HepG2 (cell line): ENCODE data around the gene PDK2. TPM values are rescaled to one million over a fixed set of nuclear protein-coding genes. Genes with fewer than 3 reads are reported as not detected.

ENCODE experiments used
- ADNP ChIP-seq: sonication (generic); formaldehyde crosslinking; IDR thresholded peaks from 2 replicates; pipeline ENCODE4 v1.4.0; 2020; ENCODE audit warnings: missing genetic modification reagents
- ARNT2 ChIP-seq: sonication (generic); formaldehyde crosslinking; IDR thresholded peaks from 2 replicates; pipeline ENCODE4 v1.8.0; 2022; ENCODE audit warnings: mild to moderate bottlenecking, low read depth, missing genetic modification reagents, moderate library complexity
- HMGA1 ChIP-seq: sonication (generic); formaldehyde crosslinking; conservative IDR thresholded peaks from 2 replicates; pipeline ENCODE4 v1.4.0; 2020; ENCODE audit warnings: missing genetic modification reagents
- HNF4G ChIP-seq, 2 experiments: sonication (generic) in 1 of 2; formaldehyde crosslinking in 1 of 2; IDR thresholded peaks; 2 replicates each; pipeline versions ENCODE4 v1.4.0 to v1.6.1; 2011 to 2020; ENCODE audit warnings: borderline replicate concordance in 2 of 2, low read depth in 2 of 2, mild to moderate bottlenecking in 2 of 2, low read length in 1 of 2, missing genetic modification reagents in 1 of 2, moderate library complexity in 1 of 2
- KLF6 ChIP-seq: IDR thresholded peaks from 2 replicates; pipeline ENCODE4 v1.8.0; 2016; ENCODE audit warnings: missing biosample characterization, missing genetic modification reagents
- LCORL ChIP-seq, 2 experiments: fragments of 450-650 bp in 1 of 2; sonication (generic) in 1 of 2; formaldehyde crosslinking in 1 of 2; IDR thresholded peaks; 2 replicates each; pipeline versions ENCODE4 v1.5.0 to v1.6.1; 2017 to 2020; ENCODE audit warnings: antibody characterized with exemption in 1 of 2, missing genetic modification reagents in 1 of 2
- MAFG ChIP-seq: sonication (generic); formaldehyde crosslinking; IDR thresholded peaks from 2 replicates; pipeline ENCODE4 v1.5.1; 2020; ENCODE audit warnings: mild to moderate bottlenecking, missing genetic modification reagents
- MIER3 ChIP-seq: IDR thresholded peaks from 2 replicates; pipeline ENCODE4 v1.6.1; 2016; ENCODE audit warnings: missing compliant biosample characterization, borderline replicate concordance
- NFKB2 ChIP-seq: sonication (generic); formaldehyde crosslinking; IDR thresholded peaks from 2 replicates; pipeline ENCODE4 v1.4.0; 2020; ENCODE audit warnings: missing genetic modification reagents, borderline replicate concordance
- NR2C2 ChIP-seq: sonication (generic); formaldehyde crosslinking; IDR thresholded peaks from 2 replicates; pipeline ENCODE4 v1.4.0; 2020; ENCODE audit warnings: missing genetic modification reagents, mild to moderate bottlenecking, moderate library complexity, borderline replicate concordance
- PHF5A ChIP-seq: IDR thresholded peaks from one replicate; pipeline ENCODE4 v1.6.1; 2018; ENCODE audit warnings: low read depth, missing genetic modification reagents; ENCODE audit not compliant: unreplicated experiment
- PTBP1 ChIP-seq: fragments of 200-400 bp; formaldehyde crosslinking; IDR thresholded peaks from 2 replicates; pipeline ENCODE4 v1.6.1; 2018; ENCODE audit warnings: low read length, low read depth; ENCODE audit not compliant: poor library complexity, severe bottlenecking
- TBL1XR1 ChIP-seq: fragments of 150-350 bp; IDR thresholded peaks from 2 replicates; pipeline ENCODE4 v1.6.1; 2014; ENCODE audit warnings: borderline replicate concordance, low read length; ENCODE audit not compliant: partially characterized antibody
- TRIM24 ChIP-seq: sonication (generic); formaldehyde crosslinking; IDR thresholded peaks from 2 replicates; pipeline ENCODE4 v1.8.0; 2022; ENCODE audit warnings: mild to moderate bottlenecking, missing genetic modification reagents
- U2AF2 ChIP-seq: fragments of 200-400 bp; formaldehyde crosslinking; IDR thresholded peaks from 2 replicates; pipeline ENCODE4 v1.6.1; 2017; ENCODE audit warnings: low read depth, mild to moderate bottlenecking, low read length
- ZNF549 ChIP-seq: sonication (generic); formaldehyde crosslinking; IDR thresholded peaks from 2 replicates; pipeline ENCODE4 v1.5.0; 2020; ENCODE audit warnings: missing genetic modification reagents
- ZNF749 ChIP-seq: sonication (generic); formaldehyde crosslinking; IDR thresholded peaks from 2 replicates; pipeline ENCODE4 v1.8.0; 2022; ENCODE audit warnings: mild to moderate bottlenecking, missing genetic modification reagents, moderate library complexity, borderline replicate concordance
- ZSCAN20 ChIP-seq: sonication (generic); formaldehyde crosslinking; IDR thresholded peaks from 2 replicates; pipeline ENCODE4 v1.4.0; 2020; ENCODE audit warnings: missing genetic modification reagents, mild to moderate bottlenecking, borderline replicate concordance
- polyA plus RNA-seq, 8 experiments: library from polyadenylated mRNA; depleted of rRNA in 3 of 8; stranded (reverse) in 7 of 8; unstranded in 1 of 8; fragments of >200 nt; fragmentation: Illumina TruSeq in 4 of 8; extraction: Trizol in 4 of 8; gene quantifications; 2 replicates each; pipeline versions ENCODE4 v1.2.1 to v1.2.3, GENCODE V29; 2011 to 2016; ENCODE audit warnings: low read depth in 4 of 8, missing spikeins in 1 of 8, mixed read lengths in 1 of 8; ENCODE audit not compliant: insufficient read depth in 1 of 8
- total RNA-seq, 5 experiments: library from RNA; depleted of rRNA; stranded (reverse); fragments of >200 nt; fragmentation: Illumina TruSeq; extraction: Trizol; gene quantifications; 2 replicates each; pipeline ENCODE4 v1.2.3, GENCODE V29; 2016; ENCODE audit warnings: low read depth in 1 of 5
- TF ChIP-seq, protein P1 (sequence below): IDR thresholded peaks from 2 replicates; pipeline ENCODE4 v1.6.1; 2012; ENCODE audit warnings: low read depth, low read length, improper control_type of control experiment
- TF ChIP-seq, protein P2 (sequence below): sonication (generic); formaldehyde crosslinking; IDR thresholded peaks from 2 replicates; pipeline ENCODE4 v1.5.1; 2020; ENCODE audit warnings: missing genetic modification reagents, mild to moderate bottlenecking, borderline replicate concordance

Gene PDK2
- total and polyA plus RNA-seq, 2 of the 13 experiments (the other 11 are each of a cell fraction or from before 2014, with no cell fraction given), result 18.5 to 59.7 TPM

DNA sequence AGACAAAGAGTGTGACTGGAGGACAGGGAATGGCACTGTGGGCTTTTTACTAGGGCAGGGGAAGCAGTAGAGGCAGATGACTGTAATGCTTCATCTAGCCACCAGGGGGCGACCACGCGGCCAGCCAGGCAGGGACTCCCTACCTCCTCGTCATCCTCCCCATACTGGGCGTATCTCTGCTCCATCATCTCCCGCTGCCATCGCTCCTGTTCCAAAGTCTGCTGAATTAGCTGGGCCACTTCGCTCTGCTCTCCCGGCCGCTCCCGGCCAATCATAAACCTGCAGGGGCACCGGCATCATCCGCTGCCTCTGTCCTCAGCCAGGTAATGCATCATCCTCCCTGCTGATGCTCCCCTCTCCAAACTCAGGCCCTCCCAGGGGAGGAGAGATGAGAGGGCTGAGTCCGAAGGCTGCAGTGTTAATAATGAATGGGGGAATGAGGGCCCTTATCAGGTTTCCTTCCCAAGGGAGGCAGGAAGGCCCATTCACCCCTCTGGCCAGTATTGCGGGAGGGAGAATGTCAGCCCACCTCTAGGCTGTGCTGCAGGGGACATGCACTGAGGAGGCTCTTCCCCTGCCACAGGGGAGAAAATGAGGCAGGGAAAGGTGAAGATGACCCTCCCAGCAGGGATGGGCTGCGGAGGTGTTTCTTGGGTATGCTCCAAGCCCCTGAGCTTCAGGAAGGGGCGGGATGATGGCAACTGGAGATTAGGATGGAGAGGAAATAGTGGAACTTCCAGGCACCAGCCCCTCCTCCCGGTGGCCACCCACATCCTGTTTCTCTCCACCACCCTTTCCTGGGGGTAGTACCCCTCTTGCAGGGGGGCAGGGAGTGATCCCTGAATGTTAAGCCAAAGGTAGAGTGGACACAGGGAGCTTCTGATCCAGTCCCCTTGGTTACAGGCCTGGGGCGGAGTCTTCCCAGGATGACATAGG lies 45.1 kb downstream of the PDK2 start (continued):
- TF ChIP-seq ZSCAN20 (no peak), ZNF549 (no peak), MAFG (CRISPR knock-in tag) (no peak), HNF4G (IDR thresholded peaks at IDR 0.05; ENCODE audit: borderline replicate concordance, low read depth, low read length) (0 out of 2 replicates have a peak, but pooled peaks have one; percentile 5), HNF4G (CRISPR knock-in tag; IDR thresholded peaks at IDR 0.05; ENCODE audit: borderline replicate concordance, low read depth) (no peak), MIER3 (CRISPR knock-in tag) (0 out of 2 replicates have a peak, but pooled peaks have one; percentile 23), U2AF2 (no peak), PHF5A (CRISPR knock-in tag) (peak; percentile 34), TRIM24 (CRISPR knock-in tag) (no peak), HMGA1 (CRISPR knock-in tag) (no peak), TBL1XR1 (no peak), PTBP1 (no peak), KLF6 (CRISPR knock-in tag) (no peak), NR2C2 (no peak), LCORL (IDR thresholded peaks at IDR 0.05) (no peak), LCORL (CRISPR knock-in tag; IDR thresholded peaks at IDR 0.05) (peak; percentile 46; the same call in 1 of the 2 replicates), ADNP (CRISPR knock-in tag) (no peak), NFKB2 (0 out of 2 replicates have a peak, but pooled peaks have one; percentile 22), ARNT2 (CRISPR knock-in tag) (no peak), ZNF749 (no peak)
- TF ChIP-seq, protein P1, sequence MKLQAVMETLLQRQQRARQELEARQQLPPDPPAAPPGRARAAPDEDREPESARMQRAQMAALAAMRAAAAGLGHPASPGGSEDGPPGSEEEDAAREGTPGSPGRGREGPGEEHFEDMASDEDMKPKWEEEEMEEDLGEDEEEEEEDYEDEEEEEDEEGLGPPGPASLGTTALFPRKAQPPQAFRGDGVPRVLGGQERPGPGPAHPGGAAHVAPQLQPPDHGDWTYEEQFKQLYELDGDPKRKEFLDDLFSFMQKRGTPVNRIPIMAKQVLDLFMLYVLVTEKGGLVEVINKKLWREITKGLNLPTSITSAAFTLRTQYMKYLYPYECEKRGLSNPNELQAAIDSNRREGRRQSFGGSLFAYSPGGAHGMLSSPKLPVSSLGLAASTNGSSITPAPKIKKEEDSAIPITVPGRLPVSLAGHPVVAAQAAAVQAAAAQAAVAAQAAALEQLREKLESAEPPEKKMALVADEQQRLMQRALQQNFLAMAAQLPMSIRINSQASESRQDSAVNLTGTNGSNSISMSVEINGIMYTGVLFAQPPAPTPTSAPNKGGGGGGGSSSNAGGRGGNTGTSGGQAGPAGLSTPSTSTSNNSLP, result 0 out of 2 replicates have a peak, but pooled peaks have one; percentile 29
- TF ChIP-seq, protein P2, sequence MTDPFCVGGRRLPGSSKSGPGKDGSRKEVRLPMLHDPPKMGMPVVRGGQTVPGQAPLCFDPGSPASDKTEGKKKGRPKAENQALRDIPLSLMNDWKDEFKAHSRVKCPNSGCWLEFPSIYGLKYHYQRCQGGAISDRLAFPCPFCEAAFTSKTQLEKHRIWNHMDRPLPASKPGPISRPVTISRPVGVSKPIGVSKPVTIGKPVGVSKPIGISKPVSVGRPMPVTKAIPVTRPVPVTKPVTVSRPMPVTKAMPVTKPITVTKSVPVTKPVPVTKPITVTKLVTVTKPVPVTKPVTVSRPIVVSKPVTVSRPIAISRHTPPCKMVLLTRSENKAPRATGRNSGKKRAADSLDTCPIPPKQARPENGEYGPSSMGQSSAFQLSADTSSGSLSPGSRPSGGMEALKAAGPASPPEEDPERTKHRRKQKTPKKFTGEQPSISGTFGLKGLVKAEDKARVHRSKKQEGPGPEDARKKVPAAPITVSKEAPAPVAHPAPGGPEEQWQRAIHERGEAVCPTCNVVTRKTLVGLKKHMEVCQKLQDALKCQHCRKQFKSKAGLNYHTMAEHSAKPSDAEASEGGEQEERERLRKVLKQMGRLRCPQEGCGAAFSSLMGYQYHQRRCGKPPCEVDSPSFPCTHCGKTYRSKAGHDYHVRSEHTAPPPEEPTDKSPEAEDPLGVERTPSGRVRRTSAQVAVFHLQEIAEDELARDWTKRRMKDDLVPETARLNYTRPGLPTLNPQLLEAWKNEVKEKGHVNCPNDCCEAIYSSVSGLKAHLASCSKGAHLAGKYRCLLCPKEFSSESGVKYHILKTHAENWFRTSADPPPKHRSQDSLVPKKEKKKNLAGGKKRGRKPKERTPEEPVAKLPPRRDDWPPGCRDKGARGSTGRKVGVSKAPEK (CRISPR knock-in tag), result no peak
